ENCODE measurements around the gene RUBCN. TPM values are rescaled to one million over a fixed set of nuclear protein-coding genes. Genes with fewer than 3 reads are reported as not detected.
"Not testable (repeated sequence)": the region's sequence is repeated elsewhere in the genome, so short reads cannot be mapped to it uniquely, and the experiment has no call there.

RUBCN gene
- total and polyA plus RNA-seq, 2 donors, result 7.9 to 14.6 TPM

GRCh38 chr3:197748597-197749314 lies 12.1 kb upstream of the RUBCN start:
- Histone ChIP-seq H3K4me1 (ENCODE audit: insufficient read depth) (no peaks in the 10 kb centered on the region), H3K36me3 (ENCODE audit: insufficient read depth) (no peaks in the 10 kb centered on the region), H3K4me3 (ENCODE audit: low read depth, low read length) (peak overlapping the region; percentile 87), H3K27ac (ENCODE audit: low read depth) (no peak overlapping the region)
- WGBS, result 24% methylated on average over 12 of the region's 12 CpGs
- DNase-seq (ENCODE audit: extremely low spot score), result no peak

DNA sequence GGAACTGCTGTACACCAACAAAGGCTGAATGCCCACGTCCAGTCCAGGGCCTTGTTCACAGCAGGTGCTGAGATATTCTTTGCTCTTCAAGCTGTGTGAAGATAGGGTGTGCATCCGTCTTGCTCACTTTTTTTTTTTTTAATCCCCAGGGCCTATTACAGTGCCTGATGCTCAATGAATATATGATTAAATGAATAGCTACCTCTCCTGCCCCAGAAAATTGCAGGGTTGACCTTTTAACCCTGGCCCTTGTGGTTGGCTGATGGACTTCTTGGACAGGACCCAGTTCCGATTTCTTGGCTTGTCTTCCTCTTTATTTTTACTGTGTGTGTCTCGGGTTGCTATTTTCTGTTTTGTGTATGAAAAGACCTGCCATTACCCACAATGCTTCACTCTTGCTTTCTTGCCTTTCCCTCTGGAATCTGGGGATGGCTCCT lies 10.1 kb upstream of the RUBCN start:
- Histone ChIP-seq H3K4me3 (ENCODE audit: low read depth, low read length) (no peak overlapping the region), H3K27ac (ENCODE audit: low read depth) (no peak overlapping the region), H3K4me1 (ENCODE audit: insufficient read depth) (no peaks in the 10 kb centered on the region), H3K36me3 (ENCODE audit: insufficient read depth) (no peaks in the 10 kb centered on the region)
- WGBS, result 63% methylated on average over 4 of the region's 4 CpGs
- no peak for DNase-seq (ENCODE audit: extremely low spot score)

DNA sequence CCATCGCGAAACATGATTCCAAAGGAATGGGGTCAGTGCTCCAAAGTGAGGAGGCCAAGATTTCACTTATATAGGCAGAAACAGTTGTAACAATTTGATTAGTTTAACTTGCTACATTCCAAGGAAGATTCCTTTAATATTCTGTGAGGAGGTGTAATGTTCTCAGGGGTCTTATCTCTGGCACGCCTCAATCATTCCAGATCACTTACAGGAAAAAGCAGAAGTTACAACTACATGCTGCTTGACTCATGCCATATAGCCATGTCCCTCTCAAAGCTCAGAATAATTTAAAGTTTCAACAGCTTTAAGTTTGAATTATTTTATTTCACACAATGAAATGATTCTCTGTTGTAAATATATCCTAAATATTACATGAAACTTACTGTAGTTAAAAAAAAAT lies 9.5 kb upstream of the RUBCN start:
- no peak overlapping the region for H3K27ac ChIP-seq (ENCODE audit: low read depth)
- no peaks in the 10 kb centered on the region for H3K36me3 ChIP-seq (ENCODE audit: insufficient read depth)
- H3K4me3 ChIP-seq (ENCODE audit: low read depth, low read length), result no peak overlapping the region
- DNase-seq (ENCODE audit: extremely low spot score), result no peak
- no peaks in the 10 kb centered on the region for H3K4me1 ChIP-seq (ENCODE audit: insufficient read depth)
- 84% methylated on average over 3 of the region's 3 CpGs for WGBS

- Histone ChIP-seq H3K36me3 (ENCODE audit: insufficient read depth) (no peaks in the 10 kb centered on the region), H3K4me1 (ENCODE audit: insufficient read depth) (no peaks in the 10 kb centered on the region), H3K4me3 (ENCODE audit: low read depth, low read length) (no peak overlapping the region), H3K27ac (ENCODE audit: low read depth) (no peak overlapping the region)
- no peak for DNase-seq (ENCODE audit: extremely low spot score)
- 92% methylated on average over 3 of the region's 3 CpGs for WGBS
Measured at GRCh38 chr3:197742787-197743186, 6.1 kb upstream of the RUBCN start.

GRCh38 chr3:197737749-197738462 lies 1.2 kb upstream of the RUBCN start:
- WGBS, result 61% methylated on average over 11 of the region's 11 CpGs
- Histone ChIP-seq H3K36me3 (ENCODE audit: insufficient read depth) (no peaks in the 10 kb centered on the region), H3K27ac (ENCODE audit: low read depth) (no peak overlapping the region), H3K4me1 (ENCODE audit: insufficient read depth) (no peaks in the 10 kb centered on the region), H3K4me3 (ENCODE audit: low read depth, low read length) (no peak overlapping the region)
- DNase-seq (ENCODE audit: extremely low spot score), result no peak

GRCh38 chr3:197737319-197737649 lies 580 bp upstream of the RUBCN start:
- Histone ChIP-seq H3K36me3 (ENCODE audit: insufficient read depth) (no peaks in the 10 kb centered on the region), H3K4me3 (ENCODE audit: low read depth, low read length) (peak overlapping the region; percentile 88), H3K4me1 (ENCODE audit: insufficient read depth) (no peaks in the 10 kb centered on the region), H3K27ac (ENCODE audit: low read depth) (peak overlapping the region; percentile 44)
- WGBS, result 0% methylated on average over 6 of the region's 6 CpGs
- DNase-seq (ENCODE audit: extremely low spot score), result no peak

DNA sequence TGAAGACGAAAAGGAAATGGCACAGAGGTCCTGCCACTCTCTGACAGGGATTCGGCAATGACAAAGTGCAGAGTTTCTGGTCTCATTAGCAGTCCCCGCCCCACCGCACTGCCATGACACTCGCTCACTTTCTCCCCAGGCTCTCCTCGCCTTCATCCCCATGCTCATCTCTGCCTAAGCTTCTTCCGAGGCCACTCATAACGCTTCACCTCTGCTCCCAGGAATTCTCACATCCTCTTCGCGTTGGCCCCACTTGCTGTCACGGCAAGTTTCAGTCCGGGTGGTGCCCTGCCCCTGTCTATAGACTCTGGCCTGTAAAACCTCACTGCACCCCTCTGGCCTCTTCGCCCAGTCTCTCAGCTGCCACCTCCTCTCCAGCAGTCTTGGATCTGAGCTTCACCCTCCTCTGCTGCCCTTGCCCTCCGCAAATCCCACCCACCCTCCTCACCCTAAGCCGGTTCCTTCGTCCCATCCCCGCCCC lies 654 bp downstream of the RUBCN start:
- DNase-seq (ENCODE audit: extremely low spot score), result no peak
- Histone ChIP-seq H3K36me3 (ENCODE audit: insufficient read depth) (no peaks in the 10 kb centered on the region), H3K4me3 (ENCODE audit: low read depth, low read length) (peak overlapping the region; percentile 88), H3K27ac (ENCODE audit: low read depth) (peak overlapping the region; percentile 64), H3K4me1 (ENCODE audit: insufficient read depth) (no peaks in the 10 kb centered on the region)
- 1% methylated on average over 17 of the region's 17 CpGs for WGBS

GRCh38 chr3:197734667-197735318 lies 1.9 kb downstream of the RUBCN start:
- no peak overlapping the region for H3K4me3 ChIP-seq (ENCODE audit: low read depth, low read length)
- WGBS, result 87% methylated on average over 7 of the region's 7 CpGs
- H3K4me1 ChIP-seq (ENCODE audit: insufficient read depth), result no peaks in the 10 kb centered on the region
- no peak for DNase-seq (ENCODE audit: extremely low spot score)
- H3K36me3 ChIP-seq (ENCODE audit: insufficient read depth), result no peaks in the 10 kb centered on the region
- no peak overlapping the region for H3K27ac ChIP-seq (ENCODE audit: low read depth)

DNA sequence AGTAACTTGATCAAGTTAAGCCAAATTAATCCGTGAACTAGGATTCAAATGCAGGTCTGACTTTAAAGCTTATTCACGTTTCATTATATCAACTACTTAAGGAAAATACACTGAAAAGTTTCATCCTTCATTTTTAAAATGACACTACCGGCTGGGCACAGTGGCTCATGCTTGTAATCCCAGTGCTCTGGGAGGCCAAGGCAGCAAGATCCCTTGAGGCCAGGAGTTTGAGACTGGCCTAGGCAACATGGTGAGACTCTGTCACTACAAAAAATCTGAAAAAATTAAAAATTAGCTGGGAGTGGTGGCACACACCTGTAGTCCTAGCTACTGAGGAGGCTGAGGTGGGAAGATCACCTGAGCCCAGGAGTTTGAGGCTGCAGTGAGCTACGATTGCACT lies 3.7 kb downstream of the RUBCN start:
- no peak for DNase-seq (ENCODE audit: extremely low spot score)
- H3K27ac ChIP-seq (ENCODE audit: low read depth), result no peak overlapping the region
- no peak overlapping the region for H3K4me3 ChIP-seq (ENCODE audit: low read depth, low read length)
- H3K36me3 ChIP-seq (ENCODE audit: insufficient read depth), result no peaks in the 10 kb centered on the region
- 96% methylated on average over 4 of the region's 4 CpGs for WGBS
- no peaks in the 10 kb centered on the region for H3K4me1 ChIP-seq (ENCODE audit: insufficient read depth)

GRCh38 chr3:197731483-197731882 lies 5.2 kb downstream of the RUBCN start:
- not testable (repeated sequence) for H3K4me3 ChIP-seq (ENCODE audit: low read depth, low read length); H3K27ac ChIP-seq (ENCODE audit: low read depth); H3K36me3 ChIP-seq (ENCODE audit: insufficient read depth); DNase-seq (ENCODE audit: extremely low spot score); H3K4me1 ChIP-seq (ENCODE audit: insufficient read depth)
- 93% methylated on average over 25 of the region's 27 CpGs for WGBS

- not testable (repeated sequence) for H3K4me1 ChIP-seq (ENCODE audit: insufficient read depth); H3K27ac ChIP-seq (ENCODE audit: low read depth); H3K36me3 ChIP-seq (ENCODE audit: insufficient read depth); DNase-seq (ENCODE audit: extremely low spot score); H3K4me3 ChIP-seq (ENCODE audit: low read depth, low read length)
- whole genome bisulfite sequencing, result 88% methylated on average over 2 of the region's 5 CpGs
Measured at GRCh38 chr3:197730770-197731169, 5.9 kb downstream of the RUBCN start.

DNA sequence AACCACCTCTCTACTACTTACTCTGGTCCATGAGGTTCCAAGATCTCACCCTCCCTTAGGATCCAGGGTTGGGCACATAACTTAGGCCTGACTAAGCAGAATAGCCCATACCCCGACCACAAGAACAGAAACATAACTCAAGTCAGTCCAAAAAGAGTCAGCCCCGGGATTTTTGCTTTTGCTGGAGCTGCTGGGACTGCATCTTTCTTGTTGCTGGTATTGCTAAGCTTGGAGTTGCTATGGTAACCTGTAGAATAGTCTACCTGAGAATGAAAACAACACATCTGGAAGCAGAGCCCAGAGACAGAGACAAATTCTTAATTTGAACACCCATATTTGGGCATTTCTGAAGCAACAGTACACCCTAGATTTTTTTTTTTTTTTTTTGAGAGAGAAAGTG lies 6.5 kb downstream of the RUBCN start:
- no peaks in the 10 kb centered on the region for H3K36me3 ChIP-seq (ENCODE audit: insufficient read depth)
- no peaks in the 10 kb centered on the region for H3K4me1 ChIP-seq (ENCODE audit: insufficient read depth)
- no peak overlapping the region for H3K27ac ChIP-seq (ENCODE audit: low read depth)
- H3K4me3 ChIP-seq (ENCODE audit: low read depth, low read length), result no peak overlapping the region
- DNase-seq (ENCODE audit: extremely low spot score), result no peak
- WGBS, result 76% methylated on average over 2 of the region's 2 CpGs

GRCh38 chr3:197728487-197728886 lies 8.2 kb downstream of the RUBCN start:
- Histone ChIP-seq H3K4me1 (ENCODE audit: insufficient read depth) (no peaks in the 10 kb centered on the region), H3K27ac (ENCODE audit: low read depth) (no peak overlapping the region), H3K36me3 (ENCODE audit: insufficient read depth) (no peaks in the 10 kb centered on the region), H3K4me3 (ENCODE audit: low read depth, low read length) (no peak overlapping the region)
- no peak for DNase-seq (ENCODE audit: extremely low spot score)
- 85% methylated on average over 8 of the region's 8 CpGs for WGBS

DNA sequence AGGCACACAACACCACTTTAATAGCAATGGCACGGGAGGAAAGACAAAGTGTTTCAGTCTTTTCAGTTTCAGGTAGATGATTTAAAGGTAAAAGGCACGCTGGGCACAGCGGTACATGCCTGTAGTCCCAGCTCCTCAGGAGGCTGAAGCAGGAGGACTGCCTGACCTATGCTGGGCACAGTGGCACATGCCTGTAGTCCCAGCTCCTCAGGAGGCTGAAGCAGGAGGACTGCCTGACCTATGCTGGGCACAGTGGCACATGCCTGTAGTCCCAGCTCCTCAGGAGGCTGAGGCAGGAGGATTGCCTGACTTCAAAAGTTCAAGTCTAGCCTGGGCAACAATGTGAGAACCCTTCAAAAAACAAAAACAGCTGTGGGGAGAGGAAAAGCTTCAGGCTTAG lies 8.8 kb downstream of the RUBCN start:
- 96% methylated on average over 3 of the region's 3 CpGs for WGBS
- H3K4me1 ChIP-seq (ENCODE audit: insufficient read depth); H3K4me3 ChIP-seq (ENCODE audit: low read depth, low read length); H3K27ac ChIP-seq (ENCODE audit: low read depth); DNase-seq (ENCODE audit: extremely low spot score); H3K36me3 ChIP-seq (ENCODE audit: insufficient read depth): not testable (repeated sequence)
